HG03025 (cell line): Measurements from ENCODE around the gene FAM177A1.
"Not testable (repeated sequence)": the region's sequence is repeated elsewhere in the genome, so short reads cannot be mapped to it uniquely, and the experiment has no call there.

Experiments used
- ATAC-seq: cut with Tn5 transposase; IDR thresholded peaks from one replicate; pipeline ENCODE4 v1.9.1; 2021; ENCODE audit warnings: mild to moderate bottlenecking, moderate library complexity; ENCODE audit not compliant: unreplicated experiment, low FRiP score

The FAM177A1 gene

GRCh38 chr14:35046048-35046750 is at the start of gene FAM177A1:
FAM177A1 (plus strand) TSS chr14:35046272; CDS start chr14:35046464, 192 bp downstream.
- ATAC-seq: peak; percentile 89

GRCh38 chr14:34997762-34998161 is 48.3 kb upstream of the FAM177A1 start:
- ATAC-seq: no peak

GRCh38 chr14:34999500-34999899 is 46.6 kb upstream of the FAM177A1 start:
- ATAC-seq: no peak

GRCh38 chr14:35001621-35002020 is 44.5 kb upstream of the FAM177A1 start:
- ATAC-seq: no peak

GRCh38 chr14:35004839-35005238 is 41.2 kb upstream of the FAM177A1 start:
- no peak for ATAC-seq

- ATAC-seq: no peak
Measured at GRCh38 chr14:35016568-35016967, 29.5 kb upstream of the FAM177A1 start.

- no peak for ATAC-seq
Measured at GRCh38 chr14:35020713-35021112, 25.4 kb upstream of the FAM177A1 start.

- no peak for ATAC-seq
Measured at GRCh38 chr14:35028435-35028834, 17.6 kb upstream of the FAM177A1 start.

GRCh38 chr14:35032562-35032961 is 13.5 kb upstream of the FAM177A1 start:
- no peak for ATAC-seq

GRCh38 chr14:35034440-35034833 is 11.6 kb upstream of the FAM177A1 start:
- no peak for ATAC-seq

GRCh38 chr14:35034944-35035554 is 11.0 kb upstream of the FAM177A1 start:
- ATAC-seq: not testable (repeated sequence)

- ATAC-seq: not testable (repeated sequence)
Measured at GRCh38 chr14:35038312-35038711, 7.8 kb upstream of the FAM177A1 start.

GRCh38 chr14:35042632-35043031 is 3.4 kb upstream of the FAM177A1 start:
- no peak for ATAC-seq

- no peak for ATAC-seq
Measured at GRCh38 chr14:35043046-35043445, 3.0 kb upstream of the FAM177A1 start.

GRCh38 chr14:35044939-35045797 is 904 bp upstream of the FAM177A1 start:
- ATAC-seq: no peak

GRCh38 chr14:35045798-35046047 is 349 bp upstream of the FAM177A1 start:
- ATAC-seq: no peak

- ATAC-seq: peak; percentile 23
Measured at GRCh38 chr14:35046751-35047536, 872 bp downstream of the FAM177A1 start.

GRCh38 chr14:35047976-35048513 is 2.0 kb downstream of the FAM177A1 start:
- no peak for ATAC-seq

- no peak for ATAC-seq
Measured at GRCh38 chr14:35050652-35051051, 4.6 kb downstream of the FAM177A1 start.

GRCh38 chr14:35051796-35052195 is 5.7 kb downstream of the FAM177A1 start:
- no peak for ATAC-seq
